Esophagus muscularis mucosa (tissue), 4 donors: ENCODE data around the gene PLCB3. TPM values are rescaled to one million over a fixed set of nuclear protein-coding genes. Genes with fewer than 3 reads are reported as not detected.

Experiments used
- DNase-seq: peaks from one replicate; pipeline ENCODE4 v3.0.0-alpha.2; 2017; ENCODE audit errors: extremely low spot score
- H3K27ac ChIP-seq, 4 donors: fragments of 200-600 bp; sonication (generic); replicated peaks in 1 of 4; 1 replicate in 3 of 4; 2 replicates in 1 of 4; pipeline ENCODE4 v1.5.1; 2016 to 2019; ENCODE audit warnings: mild to moderate bottlenecking in 1 of 4
- H3K27me3 ChIP-seq, 4 donors: fragments of 200-600 bp; sonication (generic); one replicate each; pipeline versions ENCODE4 v1.5.1 to v1.6.0; 2016 to 2019
- H3K36me3 ChIP-seq, 4 donors: fragments of 200-600 bp; sonication (generic); one replicate each; pipeline ENCODE4 v1.5.1; 2016 to 2019
- H3K4me1 ChIP-seq, 4 donors: fragments of 200-600 bp; sonication (generic); one replicate each; pipeline ENCODE4 v1.5.1; 2016 to 2019
- H3K4me3 ChIP-seq, 4 donors: fragments of 200-600 bp; sonication (generic); 1 replicate in 2 of 4; 2 replicates in 2 of 4; pipeline ENCODE4 v1.5.1; 2016 to 2019; ENCODE audit warnings: mild to moderate bottlenecking in 4 of 4, moderate library complexity in 1 of 4
- H3K9me3 ChIP-seq, 4 donors: fragments of 200-600 bp; sonication (generic); 1 replicate in 3 of 4; 2 replicates in 1 of 4; pipeline ENCODE4 v1.5.1; 2016 to 2019
- EP300 ChIP-seq: sonication (generic); formaldehyde crosslinking; IDR thresholded peaks from one replicate; pipeline ENCODE4 v1.6.1; 2017; ENCODE audit warnings: antibody characterized with exemption
- POLR2A ChIP-seq: fragments of 450-650 bp; IDR thresholded peaks from one replicate; pipeline ENCODE4 v1.6.1; 2017; ENCODE audit warnings: antibody characterized with exemption, moderate library complexity, mild to moderate bottlenecking, low read depth
- POLR2AphosphoS5 ChIP-seq, 2 donors: sonication (generic); formaldehyde crosslinking; IDR thresholded peaks; one replicate each; pipeline ENCODE4 v1.6.1; 2017; ENCODE audit warnings: antibody characterized with exemption in 2 of 2
- WGBS: methylation state at CpG from one replicate; pipeline ENCODE4 v1.1.5; 2018; 5-methylcytosine and 5-hydroxymethylcytosine counted together
- intact Hi-C: fragments of 100-400 bp; cut with DNase I; formaldehyde crosslinking; loops from one replicate; pipeline ENCODE4 v1.15.1; 2023
- total RNA-seq, 4 donors: library from RNA; depleted of rRNA; stranded (reverse); fragments of >200 nt; gene quantifications; one replicate each; pipeline versions ENCODE4 v1.1.0 to v1.2.1, GENCODE V29; 2016
- TF ChIP-seq, protein P1 (sequence below), 3 experiments: fragments of 200-600 bp in 2 of 3; fragments of 450-650 bp in 1 of 3; sonication (generic) in 2 of 3; IDR thresholded peaks; one replicate each; pipeline ENCODE4 v1.5.1; 2017 to 2019; ENCODE audit warnings: antibody characterized with exemption in 3 of 3, mild to moderate bottlenecking in 2 of 3, moderate library complexity in 1 of 3

PLCB3 gene
- total RNA-seq, 4 donors from 2014 or later, result 18.9 to 36.5 (median 25.3) TPM

DNA sequence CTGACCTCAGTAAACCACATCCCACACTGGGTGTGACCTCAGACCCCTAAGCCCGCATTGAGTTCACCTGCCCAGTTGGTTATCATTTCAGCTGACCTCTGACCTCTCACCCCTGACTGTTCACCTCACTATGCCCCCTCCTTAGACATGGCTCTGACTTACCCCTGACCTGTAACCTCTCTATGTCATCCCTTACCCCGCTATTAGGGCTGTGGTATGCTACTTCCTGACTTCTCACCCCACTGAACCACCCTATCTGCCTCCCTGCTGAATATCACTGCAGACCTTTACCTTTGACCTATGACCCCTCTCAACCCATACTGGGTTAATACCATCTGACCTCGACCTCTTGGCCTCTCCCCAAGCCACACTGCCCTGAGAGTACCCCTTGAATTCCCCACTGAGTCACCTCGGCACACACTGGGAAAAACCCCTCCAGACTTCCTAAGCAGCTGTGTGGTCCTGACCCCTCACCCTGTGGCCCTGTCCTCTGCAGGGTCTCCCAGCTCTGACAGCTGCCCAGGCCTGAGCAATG is 8.3 kb downstream of the PLCB3 start:
- intact Hi-C loops, result no loop called here
- WGBS, result 90% methylated on average over 4 of the region's 4 CpGs
- no peak for TF ChIP-seq POLR2A
- TF ChIP-seq, protein P1, sequence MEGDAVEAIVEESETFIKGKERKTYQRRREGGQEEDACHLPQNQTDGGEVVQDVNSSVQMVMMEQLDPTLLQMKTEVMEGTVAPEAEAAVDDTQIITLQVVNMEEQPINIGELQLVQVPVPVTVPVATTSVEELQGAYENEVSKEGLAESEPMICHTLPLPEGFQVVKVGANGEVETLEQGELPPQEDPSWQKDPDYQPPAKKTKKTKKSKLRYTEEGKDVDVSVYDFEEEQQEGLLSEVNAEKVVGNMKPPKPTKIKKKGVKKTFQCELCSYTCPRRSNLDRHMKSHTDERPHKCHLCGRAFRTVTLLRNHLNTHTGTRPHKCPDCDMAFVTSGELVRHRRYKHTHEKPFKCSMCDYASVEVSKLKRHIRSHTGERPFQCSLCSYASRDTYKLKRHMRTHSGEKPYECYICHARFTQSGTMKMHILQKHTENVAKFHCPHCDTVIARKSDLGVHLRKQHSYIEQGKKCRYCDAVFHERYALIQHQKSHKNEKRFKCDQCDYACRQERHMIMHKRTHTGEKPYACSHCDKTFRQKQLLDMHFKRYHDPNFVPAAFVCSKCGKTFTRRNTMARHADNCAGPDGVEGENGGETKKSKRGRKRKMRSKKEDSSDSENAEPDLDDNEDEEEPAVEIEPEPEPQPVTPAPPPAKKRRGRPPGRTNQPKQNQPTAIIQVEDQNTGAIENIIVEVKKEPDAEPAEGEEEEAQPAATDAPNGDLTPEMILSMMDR (IDR thresholded peaks at IDR 0.05), result no peak
- TF ChIP-seq EP300, result no peak
- TF ChIP-seq POLR2AphosphoS5 (IDR thresholded peaks at IDR 0.05), result no peak
- H3K36me3 ChIP-seq, result peaks cover 45 to 98% (median 95%) of the 10 kb centered on the region in 4 donors
- H3K4me1 ChIP-seq, result peaks cover 0 to 4% (median 2%) of the 10 kb centered on the region in 4 donors
- no peak overlapping the region for H3K27ac ChIP-seq
- no peaks in the 10 kb centered on the region for H3K9me3 ChIP-seq
- H3K4me3 ChIP-seq, result no peak overlapping the region
- H3K27me3 ChIP-seq, result no peaks in the 10 kb centered on the region
- DNase-seq, result no peak

DNA sequence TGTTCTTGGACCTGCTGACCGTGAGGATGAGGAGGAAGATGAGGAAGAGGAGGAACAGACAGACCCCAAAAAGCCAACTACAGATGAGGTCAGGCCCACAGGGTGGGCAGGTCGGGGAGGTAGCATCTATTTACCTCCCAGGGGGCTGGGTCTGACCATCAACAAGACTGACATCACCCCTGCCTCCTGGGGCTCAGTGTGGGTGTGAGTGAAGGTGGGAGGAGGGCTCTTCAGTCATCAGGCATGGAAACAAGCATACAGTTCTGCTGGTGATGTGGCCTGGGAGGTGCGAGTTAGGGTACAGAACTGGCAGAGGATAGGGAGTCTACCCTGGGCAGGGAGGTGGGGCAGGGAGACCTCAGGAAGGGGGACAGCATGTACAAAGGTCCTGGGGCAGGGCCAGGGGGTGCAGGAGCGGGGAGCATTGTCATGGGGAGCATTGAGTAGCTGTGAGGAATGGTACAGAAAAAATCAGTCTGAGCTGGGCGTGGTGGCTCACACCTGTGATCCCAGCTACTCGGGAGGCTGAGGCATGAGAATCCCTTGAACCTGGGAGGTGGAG is 8.9 kb downstream of the PLCB3 start:
- H3K27me3 ChIP-seq, result no peaks in the 10 kb centered on the region
- intact Hi-C loops, result no loop called here
- H3K4me3 ChIP-seq, result no peak overlapping the region
- peaks cover 47 to 98% (median 95%) of the 10 kb centered on the region in 4 donors for H3K36me3 ChIP-seq
- no peaks in the 10 kb centered on the region for H3K9me3 ChIP-seq
- no peak overlapping the region for H3K27ac ChIP-seq
- peaks cover 0 to 4% (median 2%) of the 10 kb centered on the region in 4 donors for H3K4me1 ChIP-seq
- no peak for DNase-seq
- WGBS, result 98% methylated on average over 5 of the region's 6 CpGs
- TF ChIP-seq POLR2AphosphoS5 (IDR thresholded peaks at IDR 0.05), result no peak
- no peak for TF ChIP-seq EP300
- TF ChIP-seq POLR2A, result no peak

DNA sequence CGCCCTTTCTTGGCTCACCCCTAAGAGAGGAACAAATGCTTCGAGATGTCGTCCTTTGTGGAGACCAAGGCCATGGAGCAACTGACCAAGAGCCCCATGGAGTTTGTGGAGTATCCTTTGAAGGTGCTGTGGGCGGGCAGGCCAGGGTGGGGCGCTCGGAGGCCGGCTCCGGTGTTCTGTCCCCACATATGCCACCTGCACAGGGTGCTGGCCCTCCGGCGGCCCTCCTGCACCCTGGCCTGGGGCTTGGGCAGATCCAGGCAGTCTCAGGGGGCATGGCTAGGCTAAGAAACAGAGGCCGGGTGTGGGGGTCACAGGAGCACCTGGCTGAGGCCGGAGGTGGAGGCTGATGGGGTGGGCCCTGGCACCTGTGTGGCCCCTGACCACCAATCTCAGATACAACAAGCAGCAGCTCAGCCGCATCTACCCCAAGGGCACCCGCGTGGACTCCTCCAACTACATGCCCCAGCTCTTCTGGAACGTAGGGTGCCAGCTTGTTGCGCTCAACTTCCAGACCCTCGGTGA is 10.3 kb downstream of the PLCB3 start:
- Histone ChIP-seq H3K36me3 (peaks cover 33 to 98% (median 95%) of the 10 kb centered on the region in 4 donors), H3K27me3 (no peaks in the 10 kb centered on the region), H3K4me1 (no peaks in the 10 kb centered on the region), H3K27ac (no peak overlapping the region), H3K4me3 (no peak overlapping the region), H3K9me3 (no peaks in the 10 kb centered on the region)
- 94% methylated on average over 6 of the region's 18 CpGs for WGBS
- intact Hi-C loops, result no loop called here
- no peak for DNase-seq
- no peak for TF ChIP-seq POLR2AphosphoS5 (IDR thresholded peaks at IDR 0.05)
- TF ChIP-seq POLR2A, result no peak
- TF ChIP-seq, protein P1 (IDR thresholded peaks at IDR 0.05), result no peak
- no peak for TF ChIP-seq EP300

- no peak for DNase-seq
- 92% methylated on average over 8 of the region's 42 CpGs for WGBS
Measured at GRCh38 chr11:64262271-64263002, 11.1 kb downstream of the PLCB3 start.

More at GRCh38 chr11:64262271-64263002, 11.1 kb downstream of the PLCB3 start:
- Histone ChIP-seq H3K36me3 (peaks cover 32 to 97% (median 94%) of the 10 kb centered on the region in 4 donors), H3K4me3 (no peak overlapping the region), H3K4me1 (peaks cover 5 to 6% (median 6%) of the 10 kb centered on the region in 4 donors), H3K27ac (no peak overlapping the region), H3K9me3 (no peaks in the 10 kb centered on the region), H3K27me3 (no peaks in the 10 kb centered on the region)
- TF ChIP-seq POLR2AphosphoS5 (IDR thresholded peaks at IDR 0.05) (no peak), POLR2A (no peak), EP300 (no peak)
- TF ChIP-seq, protein P1 (IDR thresholded peaks at IDR 0.05), result no peak
- intact Hi-C loops, result no loop called here
